IPS-18a (cell line): ENCODE results near the gene KLHDC4.
"Not testable (repeated sequence)": the region's sequence is repeated elsewhere in the genome, so short reads cannot be mapped to it uniquely, and the experiment has no call there.

ENCODE experiments used
- H3K27ac ChIP-seq: one replicate; pipeline ENCODE4 v1.5.1; 2013; ENCODE audit warnings: low read length
- H3K27me3 ChIP-seq: one replicate; pipeline ENCODE4 v1.6.1; 2013; ENCODE audit warnings: mild to moderate bottlenecking, low read length; ENCODE audit not compliant: control insufficient read depth, insufficient read depth
- H3K36me3 ChIP-seq: one replicate; pipeline ENCODE4 v1.6.1; 2013; ENCODE audit warnings: low read depth, low read length; ENCODE audit not compliant: control insufficient read depth
- H3K4me1 ChIP-seq: one replicate; pipeline ENCODE4 v1.6.1; 2013; ENCODE audit warnings: low read depth, low read length; ENCODE audit not compliant: control insufficient read depth
- H3K4me3 ChIP-seq: one replicate; pipeline ENCODE4 v1.5.1; 2013; ENCODE audit warnings: low read length
- H3K9ac ChIP-seq: one replicate; pipeline ENCODE4 v1.6.1; 2013; ENCODE audit warnings: mild to moderate bottlenecking, low read length, moderate library complexity
- H3K9me3 ChIP-seq: one replicate; pipeline ENCODE4 v1.6.1; 2013; ENCODE audit warnings: low read depth, low read length; ENCODE audit not compliant: control insufficient read depth

Gene KLHDC4

DNA sequence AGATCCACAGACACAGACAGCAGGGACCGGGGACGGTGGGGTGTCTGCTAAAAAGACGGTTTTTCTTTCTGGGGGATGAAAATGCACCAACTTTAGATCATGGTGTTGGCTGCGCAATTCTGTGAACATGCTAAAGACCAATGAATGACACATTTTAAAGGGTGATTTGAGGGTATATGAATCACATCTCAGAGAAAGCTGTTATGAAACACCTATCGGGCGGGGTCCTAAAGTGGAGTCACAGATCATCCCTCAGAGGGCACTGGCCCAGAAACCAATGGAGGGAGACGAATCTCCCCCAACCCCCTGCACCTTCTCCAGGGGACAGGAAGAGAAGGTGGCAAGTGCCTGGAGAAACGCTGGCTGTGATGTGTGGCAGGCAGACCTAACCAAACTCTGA is 26.0 kb downstream of the KLHDC4 start:
- H3K36me3 ChIP-seq: peaks cover 18% of the 10 kb centered on the region
- no peak overlapping the region for H3K4me3 ChIP-seq

GRCh38 chr16:87736008-87736382 is 29.8 kb downstream of the KLHDC4 start:
- no peak overlapping the region for H3K27ac ChIP-seq
- no peak overlapping the region for H3K4me3 ChIP-seq
- H3K4me1 ChIP-seq: no peaks in the 10 kb centered on the region
- H3K27me3 ChIP-seq: no peaks in the 10 kb centered on the region
- H3K9ac ChIP-seq: no peak overlapping the region
- peaks cover 19% of the 10 kb centered on the region for H3K36me3 ChIP-seq
- H3K9me3 ChIP-seq: no peaks in the 10 kb centered on the region

More for the DNA sequence above, 26.0 kb downstream of the KLHDC4 start:
- Histone ChIP-seq H3K27ac (no peak overlapping the region), H3K9me3 (no peaks in the 10 kb centered on the region), H3K27me3 (no peaks in the 10 kb centered on the region), H3K9ac (no peak overlapping the region), H3K4me1 (no peaks in the 10 kb centered on the region)

DNA sequence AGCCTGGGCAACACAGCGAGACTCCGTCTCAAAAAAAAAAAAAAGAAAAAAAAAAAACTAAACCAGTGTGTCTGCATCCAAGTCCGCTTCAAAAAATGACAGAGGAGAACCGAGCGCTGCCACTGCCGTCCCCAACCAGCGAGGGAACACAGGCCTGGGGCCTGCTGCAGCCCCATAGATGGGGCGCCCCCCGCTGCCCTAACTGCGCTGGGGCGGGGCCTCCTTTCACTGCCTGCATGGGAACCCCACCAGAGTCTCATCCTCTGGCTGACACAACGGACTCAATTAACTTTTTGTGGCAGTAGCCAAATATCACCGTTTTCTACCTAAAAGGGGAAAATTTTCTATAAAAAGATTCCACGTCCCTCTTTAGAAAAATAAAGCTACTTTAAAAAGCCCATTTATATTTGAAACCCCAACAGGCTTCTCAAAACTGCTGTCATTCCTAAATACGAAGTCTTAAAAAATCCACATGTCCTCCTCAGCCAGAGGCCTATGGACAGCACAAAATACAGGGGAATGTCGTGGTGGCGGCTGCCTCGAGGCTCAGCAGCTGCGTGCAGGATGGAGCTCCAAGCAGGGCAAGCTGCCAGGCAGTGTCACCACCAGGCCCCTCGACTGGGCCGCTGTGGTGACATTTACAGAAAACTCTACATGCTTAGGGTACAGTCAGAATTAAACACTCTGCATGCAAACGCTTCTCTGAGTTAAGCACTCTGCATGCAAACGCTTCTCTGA is 30.3 kb downstream of the KLHDC4 start:
- no peaks in the 10 kb centered on the region for H3K4me1 ChIP-seq
- H3K9me3 ChIP-seq: no peaks in the 10 kb centered on the region
- H3K9ac ChIP-seq: no peak overlapping the region
- no peak overlapping the region for H3K27ac ChIP-seq
- H3K27me3 ChIP-seq: no peaks in the 10 kb centered on the region
- no peak overlapping the region for H3K4me3 ChIP-seq
- H3K36me3 ChIP-seq: peaks cover 17% of the 10 kb centered on the region

DNA sequence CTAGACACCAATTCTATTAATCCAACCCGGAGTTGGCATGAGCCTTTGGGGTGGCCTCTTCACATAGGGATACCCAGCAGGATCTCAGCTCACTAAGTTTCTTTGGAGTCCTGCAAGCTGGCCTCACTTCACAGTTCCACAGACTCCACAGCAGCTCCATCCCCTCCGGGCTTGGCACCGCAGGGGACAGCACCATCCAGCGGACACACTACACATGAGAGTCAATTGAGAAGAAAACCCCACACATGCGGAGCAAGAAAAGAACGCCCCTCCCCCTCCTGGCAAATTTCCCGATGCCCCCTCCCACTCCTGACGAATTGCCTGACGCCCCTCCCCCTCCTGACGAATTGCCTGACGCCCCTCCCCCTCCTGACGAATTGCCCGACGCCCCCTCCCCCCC is 31.1 kb downstream of the KLHDC4 start:
- H3K9ac ChIP-seq: no peak overlapping the region
- H3K36me3 ChIP-seq: peaks cover 23% of the 10 kb centered on the region
- H3K4me3 ChIP-seq: no peak overlapping the region
- H3K27me3 ChIP-seq: no peaks in the 10 kb centered on the region
- H3K4me1 ChIP-seq: no peaks in the 10 kb centered on the region
- H3K27ac ChIP-seq: no peak overlapping the region
- no peaks in the 10 kb centered on the region for H3K9me3 ChIP-seq

GRCh38 chr16:87733190-87733589 is 32.6 kb downstream of the KLHDC4 start:
- no peaks in the 10 kb centered on the region for H3K27me3 ChIP-seq
- peaks cover 29% of the 10 kb centered on the region for H3K36me3 ChIP-seq
- H3K27ac ChIP-seq: no peak overlapping the region
- no peaks in the 10 kb centered on the region for H3K9me3 ChIP-seq
- no peak overlapping the region for H3K4me3 ChIP-seq
- no peak overlapping the region for H3K9ac ChIP-seq
- H3K4me1 ChIP-seq: no peaks in the 10 kb centered on the region

DNA sequence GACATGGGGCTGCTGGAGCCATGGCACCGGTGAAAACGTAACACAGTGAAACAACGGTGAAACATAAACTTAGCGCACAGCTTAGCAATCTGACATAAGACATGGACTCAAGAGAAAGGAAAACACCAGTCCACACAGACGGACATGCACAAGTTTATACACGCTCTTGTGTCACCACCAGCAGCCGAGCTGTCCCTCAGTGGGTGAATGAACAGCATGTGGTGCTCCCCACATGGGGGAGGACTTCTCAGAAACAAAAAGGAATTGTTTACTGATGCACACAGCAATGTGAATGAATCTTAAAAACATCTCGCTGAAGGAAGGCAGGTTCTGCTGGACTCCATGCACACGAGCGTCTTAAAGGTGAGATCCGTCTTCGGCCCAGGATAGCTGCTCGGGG is 34.2 kb downstream of the KLHDC4 start:
- Histone ChIP-seq H3K4me1 (no peaks in the 10 kb centered on the region), H3K36me3 (peaks cover 29% of the 10 kb centered on the region), H3K9me3 (no peaks in the 10 kb centered on the region)

GRCh38 chr16:87729266-87729954 is 36.4 kb downstream of the KLHDC4 start:
- H3K4me3 ChIP-seq: no peak overlapping the region
- H3K27me3 ChIP-seq: no peaks in the 10 kb centered on the region
- no peaks in the 10 kb centered on the region for H3K9me3 ChIP-seq
- no peak overlapping the region for H3K27ac ChIP-seq
- no peaks in the 10 kb centered on the region for H3K4me1 ChIP-seq
- H3K36me3 ChIP-seq: peaks cover 27% of the 10 kb centered on the region
- H3K9ac ChIP-seq: no peak overlapping the region

More for the DNA sequence above, 34.2 kb downstream of the KLHDC4 start:
- Histone ChIP-seq H3K27ac (no peak overlapping the region), H3K27me3 (no peaks in the 10 kb centered on the region), H3K9ac (no peak overlapping the region), H3K4me3 (no peak overlapping the region)

GRCh38 chr16:87728026-87728425 is 37.8 kb downstream of the KLHDC4 start:
- no peak overlapping the region for H3K4me3 ChIP-seq
- H3K9me3 ChIP-seq: no peaks in the 10 kb centered on the region
- H3K4me1 ChIP-seq: no peaks in the 10 kb centered on the region
- H3K36me3 ChIP-seq: peaks cover 33% of the 10 kb centered on the region
- H3K9ac ChIP-seq: no peak overlapping the region
- H3K27ac ChIP-seq: no peak overlapping the region
- H3K27me3 ChIP-seq: no peaks in the 10 kb centered on the region

GRCh38 chr16:87727346-87727745 is 38.4 kb downstream of the KLHDC4 start:
- no peaks in the 10 kb centered on the region for H3K9me3 ChIP-seq
- peaks cover 38% of the 10 kb centered on the region for H3K36me3 ChIP-seq
- H3K4me3 ChIP-seq: no peak overlapping the region
- H3K4me1 ChIP-seq: no peaks in the 10 kb centered on the region
- no peaks in the 10 kb centered on the region for H3K27me3 ChIP-seq
- H3K27ac ChIP-seq: no peak overlapping the region
- no peak overlapping the region for H3K9ac ChIP-seq

DNA sequence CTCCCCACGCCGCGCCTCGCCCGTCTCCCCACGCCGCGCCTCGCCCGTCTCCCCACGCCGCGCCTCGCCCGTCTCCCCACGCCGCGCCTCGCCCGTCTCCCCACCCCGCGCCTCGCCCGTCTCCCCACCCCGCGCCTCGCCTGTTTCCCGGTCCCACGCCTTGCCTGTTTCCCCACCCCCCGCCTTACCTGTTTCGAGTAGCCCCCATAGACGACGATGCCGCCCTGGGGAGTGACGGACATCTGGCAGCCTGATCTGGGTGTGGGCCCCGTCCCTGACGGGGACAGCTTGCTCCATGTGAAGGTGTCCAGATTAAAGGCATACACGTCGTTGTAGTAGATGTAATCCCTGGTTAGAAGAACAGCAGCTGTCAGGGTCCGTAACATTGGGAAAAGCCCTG is 39.2 kb downstream of the KLHDC4 start:
- not testable (repeated sequence) for H3K27ac ChIP-seq
- H3K36me3 ChIP-seq: peaks cover 41% of the 10 kb centered on the region

DNA sequence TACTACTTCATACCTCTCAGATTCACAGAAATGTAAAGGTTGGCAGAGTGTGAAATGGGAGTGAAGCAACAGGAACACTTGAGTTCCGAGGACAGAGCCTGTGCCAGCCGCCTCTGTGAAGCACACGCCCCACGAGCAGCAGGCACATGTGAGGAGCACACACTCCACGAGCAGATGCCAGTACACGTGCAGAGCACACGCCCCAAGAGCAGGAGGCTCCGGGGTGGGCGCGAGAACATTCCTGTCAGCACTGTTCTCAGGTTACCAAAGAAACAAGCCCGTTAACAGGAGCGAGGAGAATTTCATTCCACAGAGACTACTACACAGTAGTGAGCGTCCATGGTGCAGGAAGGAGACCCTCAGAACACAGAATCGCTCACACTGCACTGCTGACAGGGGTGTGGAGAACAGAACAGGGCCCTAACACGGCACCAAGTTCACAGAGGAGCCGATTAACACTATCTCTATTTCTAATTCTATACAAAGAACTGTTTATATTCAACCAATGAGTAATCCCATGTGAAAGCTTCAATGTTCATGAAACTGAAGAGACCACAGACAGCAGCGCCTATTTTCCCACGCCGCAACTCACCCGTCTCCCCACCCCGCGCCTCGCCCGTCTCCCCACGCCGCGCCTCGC is 40.1 kb downstream of the KLHDC4 start:
- H3K4me3 ChIP-seq: no peak overlapping the region
- H3K9ac ChIP-seq: no peak overlapping the region
- H3K4me1 ChIP-seq: no peaks in the 10 kb centered on the region
- no peak overlapping the region for H3K27ac ChIP-seq
- H3K9me3 ChIP-seq: no peaks in the 10 kb centered on the region
- no peaks in the 10 kb centered on the region for H3K27me3 ChIP-seq
- peaks cover 41% of the 10 kb centered on the region for H3K36me3 ChIP-seq

More for the DNA sequence above, 39.2 kb downstream of the KLHDC4 start:
- not testable (repeated sequence) for H3K27me3 ChIP-seq, H3K4me3 ChIP-seq, H3K4me1 ChIP-seq, H3K9ac ChIP-seq, H3K9me3 ChIP-seq
